ENCODE data around the gene ZNF558.

The ZNF558 gene

DNA sequence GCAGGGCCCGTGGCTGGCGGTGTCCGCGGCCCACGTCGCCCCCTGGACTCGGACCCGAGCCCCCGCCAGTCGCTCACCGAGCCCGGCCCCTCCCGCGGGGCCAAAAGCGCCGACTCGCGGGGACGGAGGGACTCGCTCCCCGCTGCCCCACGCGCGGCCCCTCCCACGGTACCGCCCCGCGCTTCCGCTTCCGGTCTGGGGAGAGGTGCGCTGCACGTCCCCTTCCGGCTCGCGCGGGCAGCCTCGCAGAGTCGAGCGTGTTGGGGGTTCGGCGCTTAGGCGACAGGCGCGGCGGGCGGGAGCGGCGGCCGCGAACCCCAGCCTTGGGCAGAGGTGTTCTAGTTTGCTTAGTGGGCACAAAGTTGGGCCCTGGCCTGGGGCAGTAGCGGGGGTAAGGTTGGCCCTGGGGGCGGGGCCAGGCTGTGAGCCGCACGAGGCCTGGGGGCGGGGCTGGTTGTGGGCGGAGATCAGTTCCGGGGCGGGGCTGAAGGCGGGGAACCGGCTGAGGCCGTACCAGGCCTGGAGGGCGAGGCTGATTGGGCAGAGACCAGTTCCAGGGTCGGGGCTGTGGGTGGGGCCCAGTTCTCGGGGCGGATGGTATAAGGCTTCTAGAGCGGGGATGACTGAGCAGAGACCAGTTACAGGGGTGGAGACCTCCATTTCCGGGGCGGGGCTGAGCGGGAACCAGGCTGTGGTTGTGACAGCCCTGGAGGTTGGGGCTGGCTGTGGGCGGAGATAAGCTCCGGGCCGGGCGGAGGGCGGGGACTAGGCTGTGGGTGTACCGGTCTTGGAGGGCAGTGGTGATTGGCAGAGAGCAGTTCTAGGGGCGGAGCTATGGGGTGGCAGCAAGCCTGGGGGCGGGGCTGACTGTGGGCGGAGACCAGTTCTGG is at the start of gene ZNF558, which contains the start of gene MBD3L1:
TSS of gene ZNF558 (minus strand) at position 173 of the 890 bp plus-strand sequence. CDS start 9,645 bp downstream, outside the sequence.
TSS of gene MBD3L1 (plus strand) at position 246 of the 890 bp plus-strand sequence. CDS start 10,302 bp downstream, outside the sequence.
- peak; percentile 77 to 98 for DNase-seq (ENCODE audit: low read depth in 1 of 2, low spot score in 1 of 2)
- in situ Hi-C loops (cut with HindIII; ENCODE audit: low pct_unique_long_range_greater_than_20kb, low sequenced_read_pairs), result no loop called here
- no peak for TF ChIP-seq JUND (IDR thresholded peaks at IDR 0.05; ENCODE audit: low read depth)

DNA sequence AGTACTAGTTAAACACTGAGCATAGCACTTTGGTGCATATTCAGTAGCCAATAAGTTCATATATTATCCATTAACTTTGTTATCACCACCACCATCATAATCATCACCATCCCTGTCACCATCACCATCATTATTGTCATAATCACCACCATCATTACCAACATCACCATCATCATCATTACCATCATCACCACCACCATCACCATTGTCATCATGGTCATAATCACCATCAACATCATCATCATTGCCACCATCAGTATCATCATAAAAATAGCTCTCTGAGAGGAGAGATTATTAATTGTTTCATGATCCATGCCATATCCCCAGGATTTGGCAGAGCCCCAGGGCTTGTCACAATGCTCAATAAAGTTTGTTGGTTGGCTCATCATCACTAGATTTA is 49.4 kb upstream of the ZNF558 start:
- DNase-seq (ENCODE audit: low read depth in 1 of 2, low spot score in 1 of 2), result no peak
- TF ChIP-seq JUND (IDR thresholded peaks at IDR 0.05; ENCODE audit: low read depth), result no peak
- in situ Hi-C loops (cut with HindIII; ENCODE audit: low pct_unique_long_range_greater_than_20kb, low sequenced_read_pairs), result no loop called here

DNA sequence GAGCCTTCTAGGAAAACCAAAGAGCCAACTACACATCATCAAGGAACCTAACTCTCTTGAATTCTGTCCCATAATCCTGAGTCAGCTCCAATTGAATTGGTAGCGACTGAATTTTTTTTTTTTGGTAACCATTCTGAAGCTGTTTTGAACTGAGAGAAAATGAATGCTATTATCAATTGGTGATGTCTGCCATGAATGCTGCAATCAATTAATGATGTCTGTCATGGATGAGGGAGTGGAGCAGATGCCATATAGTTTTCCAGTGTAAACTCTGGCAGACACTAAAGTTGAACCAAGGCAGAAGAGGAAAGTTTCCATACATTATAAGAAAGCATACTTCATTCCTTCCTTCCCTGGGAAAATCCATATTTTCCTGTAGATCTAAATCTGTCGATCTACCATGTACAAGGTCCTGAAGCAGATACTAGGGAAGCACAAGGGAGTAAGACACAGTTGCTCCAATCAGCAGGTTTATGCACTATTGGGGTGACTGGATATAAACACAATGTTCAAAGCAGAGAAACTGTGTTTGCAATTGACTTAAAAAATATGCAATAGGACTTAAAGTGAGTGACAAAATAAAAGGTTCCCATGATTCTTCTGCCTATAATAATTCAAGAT is 48.9 kb upstream of the ZNF558 start:
- DNase-seq (ENCODE audit: low read depth in 1 of 2, low spot score in 1 of 2), result no peak
- in situ Hi-C loops (cut with HindIII; ENCODE audit: low pct_unique_long_range_greater_than_20kb, low sequenced_read_pairs), result no loop called here
- TF ChIP-seq JUND (IDR thresholded peaks at IDR 0.05; ENCODE audit: low read depth), result no peak

DNA sequence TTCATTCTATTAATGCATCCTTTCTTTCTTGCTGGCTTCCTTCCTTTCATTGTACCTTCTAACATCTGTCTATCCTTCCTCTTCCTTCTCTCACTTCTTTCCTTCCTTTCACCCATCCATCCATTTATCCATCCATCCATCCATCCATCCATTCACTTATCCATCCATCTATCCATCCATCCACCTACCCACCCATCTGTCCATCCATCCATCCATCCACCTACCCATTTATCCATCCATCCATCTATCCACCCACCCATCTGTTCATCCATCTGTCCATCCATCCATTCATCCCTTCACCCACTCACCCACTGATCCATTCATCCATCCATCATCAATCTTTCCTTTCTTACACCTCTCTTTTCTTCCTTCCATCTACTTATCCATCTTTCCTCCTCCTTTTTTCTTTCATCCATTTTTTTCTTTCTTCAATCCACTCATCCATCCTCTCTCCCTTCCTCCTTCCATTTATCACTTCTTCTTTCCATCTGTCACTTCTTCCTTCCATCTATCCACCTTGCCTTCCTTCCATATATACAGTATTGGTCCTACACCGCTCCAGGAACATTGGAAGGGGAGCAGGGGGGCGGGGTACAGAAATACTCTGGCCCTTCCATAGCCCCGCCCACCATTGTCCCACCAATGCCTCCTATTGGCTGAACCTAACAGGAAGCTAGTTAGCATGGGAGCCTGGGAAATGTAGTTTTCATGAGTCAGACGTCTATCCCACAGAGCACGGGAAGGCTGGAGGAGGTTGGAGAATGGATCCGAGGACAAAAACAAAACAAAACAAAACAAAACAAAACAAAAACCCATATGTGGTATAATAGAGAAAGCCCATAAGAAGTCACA is 46.0 kb upstream of the ZNF558 start:
- no peak for TF ChIP-seq JUND (IDR thresholded peaks at IDR 0.05; ENCODE audit: low read depth)
- peak in 1 of 2 experiments; percentile 56 for DNase-seq (ENCODE audit: low read depth in 1 of 2, low spot score in 1 of 2)
- in situ Hi-C loops (cut with HindIII; ENCODE audit: low pct_unique_long_range_greater_than_20kb, low sequenced_read_pairs), result no loop called here

DNA sequence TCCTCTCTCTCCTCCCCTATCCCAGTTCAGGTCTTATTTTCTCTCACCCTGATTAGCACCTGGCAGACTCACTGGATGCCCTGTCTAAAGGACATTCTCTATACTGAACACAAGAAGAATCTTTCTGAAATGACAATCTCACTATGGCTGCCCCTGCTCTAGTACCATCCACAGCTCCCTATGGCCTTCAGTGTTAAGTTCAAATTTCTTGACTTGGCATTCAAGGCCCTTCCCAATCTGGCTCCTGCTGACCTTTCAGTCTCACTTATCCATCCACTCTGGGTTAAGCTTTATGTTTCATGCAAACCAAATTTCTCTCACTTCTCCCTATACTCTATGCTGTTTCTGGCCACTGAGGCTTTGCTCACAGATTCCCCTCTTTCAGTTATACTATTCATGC is 34.2 kb upstream of the ZNF558 start:
- no peak for TF ChIP-seq JUND (IDR thresholded peaks at IDR 0.05; ENCODE audit: low read depth)
- in situ Hi-C loops (cut with HindIII; ENCODE audit: low pct_unique_long_range_greater_than_20kb, low sequenced_read_pairs), result no loop called here
- no peak for DNase-seq (ENCODE audit: low read depth in 1 of 2, low spot score in 1 of 2)

DNA sequence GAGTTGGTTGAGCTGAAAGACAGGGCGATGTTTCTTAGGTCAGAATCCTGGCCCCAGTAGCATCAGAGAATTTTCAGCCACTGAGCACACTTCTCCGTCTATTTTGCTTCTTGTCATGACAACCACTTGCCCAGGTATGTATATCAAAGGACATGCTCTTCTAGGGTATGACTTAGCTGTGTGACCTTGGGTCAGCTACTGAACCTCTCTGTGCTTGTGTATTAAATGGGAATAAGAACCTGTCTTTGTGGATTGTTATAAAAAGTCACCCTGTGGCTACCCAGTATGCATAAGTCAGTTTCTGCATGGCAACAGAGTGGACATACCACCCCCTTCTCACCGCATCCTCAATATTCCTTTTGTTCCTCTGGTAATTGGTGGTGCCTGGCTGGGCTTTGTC is 26.2 kb upstream of the ZNF558 start:
- in situ Hi-C loops (cut with HindIII; ENCODE audit: low pct_unique_long_range_greater_than_20kb, low sequenced_read_pairs), result no loop called here

DNA sequence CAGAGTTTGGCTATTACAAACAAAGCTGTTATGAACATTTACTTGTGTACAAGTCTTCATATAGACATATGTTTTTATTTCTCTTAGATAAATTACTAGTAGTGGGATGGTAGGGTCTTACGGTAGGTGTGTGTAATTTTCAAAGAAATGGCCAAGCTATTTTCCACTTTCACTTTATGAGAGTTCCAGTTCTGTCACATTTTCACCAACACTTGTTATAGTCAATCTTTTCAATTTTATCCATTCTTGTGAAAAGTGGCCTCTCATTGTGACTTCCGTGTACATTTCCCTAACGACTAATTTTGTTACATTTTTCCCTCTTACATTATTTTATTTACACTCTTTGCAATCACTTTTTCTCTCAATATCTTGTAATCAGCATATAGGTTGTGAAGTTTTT is 18.4 kb upstream of the ZNF558 start:
- in situ Hi-C loops (cut with HindIII; ENCODE audit: low pct_unique_long_range_greater_than_20kb, low sequenced_read_pairs), result no loop called here
- TF ChIP-seq JUND (IDR thresholded peaks at IDR 0.05; ENCODE audit: low read depth), result no peak
- DNase-seq (ENCODE audit: low read depth in 1 of 2, low spot score in 1 of 2), result no peak

More for the DNA sequence above, 26.2 kb upstream of the ZNF558 start:
- no peak for TF ChIP-seq JUND (IDR thresholded peaks at IDR 0.05; ENCODE audit: low read depth)
- DNase-seq (ENCODE audit: low read depth in 1 of 2, low spot score in 1 of 2), result no peak

DNA sequence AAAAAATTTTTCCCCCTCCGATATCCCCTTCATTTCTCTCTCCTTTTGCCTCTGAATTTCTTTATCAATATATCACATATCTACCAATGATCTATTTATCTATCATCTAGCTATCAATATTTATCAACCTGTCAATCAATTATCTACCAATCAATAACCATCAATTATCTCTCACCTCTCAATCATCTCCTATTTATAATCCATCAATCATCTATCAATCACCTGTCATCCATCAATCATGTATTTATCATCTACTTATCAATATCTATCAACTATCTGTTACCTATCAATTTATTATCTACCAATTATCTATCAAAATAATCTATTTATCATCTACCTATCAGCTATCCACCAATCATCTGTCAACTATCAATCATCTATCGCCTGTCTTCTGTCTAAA is 17.1 kb upstream of the ZNF558 start:
- in situ Hi-C loops (cut with HindIII; ENCODE audit: low pct_unique_long_range_greater_than_20kb, low sequenced_read_pairs), result no loop called here
- no peak for DNase-seq (ENCODE audit: low read depth in 1 of 2, low spot score in 1 of 2)
- no peak for TF ChIP-seq JUND (IDR thresholded peaks at IDR 0.05; ENCODE audit: low read depth)

DNA sequence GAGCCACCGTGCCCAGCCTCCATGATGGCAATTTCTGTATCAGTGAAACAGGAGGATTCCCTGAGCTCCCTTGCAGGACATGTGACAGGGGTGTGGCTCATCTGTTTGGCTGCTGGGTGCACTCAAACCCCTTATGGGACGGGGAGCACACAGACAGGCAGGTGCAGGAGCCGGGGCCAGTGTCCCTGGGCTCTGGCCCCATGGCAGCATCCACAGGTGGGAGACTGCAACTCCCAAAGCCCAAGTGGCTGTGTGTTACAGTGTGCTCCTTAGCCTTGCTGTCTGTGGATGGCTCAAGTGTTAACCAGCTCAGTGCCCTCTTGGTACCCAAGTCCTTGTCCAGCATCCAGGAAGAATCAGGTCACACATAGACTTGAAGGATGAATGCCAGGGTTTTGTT is 14.7 kb upstream of the ZNF558 start:
- in situ Hi-C loops (cut with HindIII; ENCODE audit: low pct_unique_long_range_greater_than_20kb, low sequenced_read_pairs), result no loop called here
- no peak for DNase-seq (ENCODE audit: low read depth in 1 of 2, low spot score in 1 of 2)
- no peak for TF ChIP-seq JUND (IDR thresholded peaks at IDR 0.05; ENCODE audit: low read depth)

DNA sequence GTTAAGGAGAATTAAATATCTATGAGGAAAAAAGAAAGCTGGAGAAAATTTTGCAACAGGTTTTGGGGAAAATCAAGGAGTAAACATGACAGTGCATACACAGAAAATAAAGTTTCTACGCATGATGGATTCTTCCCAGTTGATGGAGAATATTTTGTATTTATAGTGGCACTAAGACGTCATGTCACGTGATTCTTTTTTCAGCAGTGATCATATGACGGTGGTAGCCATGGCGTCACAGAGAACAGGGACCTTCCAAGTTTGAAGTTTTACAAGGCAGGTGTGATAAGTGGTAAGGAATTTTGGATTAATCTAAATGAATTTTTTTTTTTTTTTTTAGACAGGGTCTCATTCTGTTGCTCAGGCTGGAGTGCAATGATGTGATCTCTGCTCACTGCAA is 8.6 kb upstream of the ZNF558 start:
- no peak for DNase-seq (ENCODE audit: low read depth in 1 of 2, low spot score in 1 of 2)
- TF ChIP-seq JUND (IDR thresholded peaks at IDR 0.05; ENCODE audit: low read depth), result no peak
- in situ Hi-C loops (cut with HindIII; ENCODE audit: low pct_unique_long_range_greater_than_20kb, low sequenced_read_pairs), result no loop called here

DNA sequence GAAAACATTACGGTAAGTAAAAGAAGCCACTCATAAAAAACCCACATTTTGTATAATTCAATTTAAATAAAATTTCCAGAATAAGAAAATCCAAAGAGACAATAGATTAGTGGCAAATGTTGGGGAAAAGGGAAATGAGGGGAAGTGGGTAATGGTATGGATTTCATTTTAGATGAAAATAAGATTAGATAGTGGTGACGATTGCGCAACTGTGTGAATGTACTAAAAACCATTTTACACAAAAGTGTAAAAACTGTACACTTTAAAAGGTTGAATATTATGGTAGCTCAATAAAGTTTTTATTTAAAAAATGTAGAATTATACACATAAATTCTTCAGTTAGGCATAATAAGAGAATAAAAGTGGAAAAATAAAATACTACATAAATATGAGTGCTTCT is 3.8 kb upstream of the ZNF558 start:
- TF ChIP-seq JUND (IDR thresholded peaks at IDR 0.05; ENCODE audit: low read depth), result no peak
- in situ Hi-C loops (cut with HindIII; ENCODE audit: low pct_unique_long_range_greater_than_20kb, low sequenced_read_pairs), result no loop called here
- no peak for DNase-seq (ENCODE audit: low read depth in 1 of 2, low spot score in 1 of 2)

DNA sequence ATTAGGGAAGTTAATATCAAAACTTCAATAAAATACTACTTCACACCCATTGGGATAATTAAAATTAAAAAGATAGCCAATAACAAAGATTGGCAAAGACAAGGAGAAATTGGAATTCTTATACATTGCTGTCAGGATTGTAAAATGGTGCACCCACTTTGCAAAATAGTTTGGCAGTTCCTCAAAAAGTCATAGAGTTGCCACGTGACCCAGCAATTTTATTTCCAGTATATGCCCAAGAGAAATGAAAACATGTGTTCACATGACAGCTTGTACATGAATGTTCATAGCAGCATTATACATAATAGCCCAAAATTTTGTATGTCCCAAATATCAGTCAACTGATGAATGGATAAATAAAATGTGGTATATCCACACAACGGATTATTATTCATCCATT is 3.3 kb upstream of the ZNF558 start:
- no peak for TF ChIP-seq JUND (IDR thresholded peaks at IDR 0.05; ENCODE audit: low read depth)
- in situ Hi-C loops (cut with HindIII; ENCODE audit: low pct_unique_long_range_greater_than_20kb, low sequenced_read_pairs), result no loop called here
- no peak for DNase-seq (ENCODE audit: low read depth in 1 of 2, low spot score in 1 of 2)

All from T47D (cell line).